HG03460 (cell line): ENCODE measurements around the gene SPINK1.
"Not testable (repeated sequence)": the region's sequence is repeated elsewhere in the genome, so short reads cannot be mapped to it uniquely, and the experiment has no call there.

Experiments used
- ATAC-seq: cut with Tn5 transposase; IDR thresholded peaks from one replicate; pipeline ENCODE4 v1.9.1; 2021; ENCODE audit not compliant: unreplicated experiment

SPINK1 gene

DNA sequence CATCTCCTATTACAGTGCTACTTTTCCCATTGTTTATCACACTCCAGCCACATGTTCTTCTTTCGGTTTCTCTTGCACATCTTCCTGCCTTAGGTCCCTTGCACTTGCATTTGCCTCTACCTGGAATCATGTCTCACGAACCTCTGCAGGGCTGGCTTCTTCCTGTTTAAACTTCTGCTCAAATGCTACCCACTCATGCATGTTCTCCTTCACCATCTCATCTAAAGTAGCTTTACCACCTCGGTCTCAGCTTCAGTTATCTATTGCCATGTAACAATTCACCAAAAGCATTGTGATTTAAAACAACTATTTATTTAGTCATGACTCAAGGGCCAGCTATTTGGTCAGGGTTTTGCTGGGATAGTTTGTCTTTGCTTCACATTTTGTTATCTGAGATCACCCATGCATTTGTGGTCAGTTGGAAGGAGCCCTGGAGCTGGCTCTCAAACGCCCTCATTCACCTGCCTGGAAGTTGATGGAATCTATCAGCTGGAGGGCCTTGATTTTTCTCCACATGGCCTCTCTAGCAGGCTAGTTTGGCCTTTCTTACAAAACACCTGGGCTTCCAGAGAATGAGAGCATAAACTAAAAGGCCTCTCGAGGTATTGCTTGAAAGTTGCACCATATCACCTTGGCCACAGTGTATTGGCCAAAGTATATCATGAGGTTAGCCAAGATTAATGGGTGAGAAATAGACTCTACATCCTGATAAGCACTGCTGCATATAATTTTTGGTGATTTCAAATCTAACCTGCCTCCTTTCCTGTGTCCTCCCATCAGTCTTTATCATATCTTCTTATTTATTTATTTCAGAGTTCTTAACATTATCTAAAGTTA, 21.4 kb downstream of the SPINK1 start:
- no peak for ATAC-seq

DNA sequence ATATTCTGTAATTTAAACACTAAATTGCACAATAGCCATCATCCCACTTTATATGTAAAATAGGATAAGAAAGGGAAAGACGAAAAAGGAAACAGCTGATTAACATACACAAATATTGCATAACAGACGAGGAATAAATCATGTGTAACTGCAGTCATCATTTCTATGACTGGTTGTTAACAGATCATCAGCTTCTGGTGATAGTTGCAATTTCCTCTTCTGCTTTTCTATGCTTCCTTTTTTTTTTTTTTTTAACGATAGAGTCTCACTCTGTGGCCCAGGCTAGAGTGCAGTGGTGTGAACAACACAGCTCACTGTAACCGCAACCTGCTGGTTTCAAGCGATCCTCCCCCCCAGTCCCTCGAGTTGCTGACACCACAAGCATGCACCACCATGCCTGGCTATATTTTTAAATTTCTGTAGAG, 26.4 kb downstream of the SPINK1 start:
- ATAC-seq: peak; percentile 71

DNA sequence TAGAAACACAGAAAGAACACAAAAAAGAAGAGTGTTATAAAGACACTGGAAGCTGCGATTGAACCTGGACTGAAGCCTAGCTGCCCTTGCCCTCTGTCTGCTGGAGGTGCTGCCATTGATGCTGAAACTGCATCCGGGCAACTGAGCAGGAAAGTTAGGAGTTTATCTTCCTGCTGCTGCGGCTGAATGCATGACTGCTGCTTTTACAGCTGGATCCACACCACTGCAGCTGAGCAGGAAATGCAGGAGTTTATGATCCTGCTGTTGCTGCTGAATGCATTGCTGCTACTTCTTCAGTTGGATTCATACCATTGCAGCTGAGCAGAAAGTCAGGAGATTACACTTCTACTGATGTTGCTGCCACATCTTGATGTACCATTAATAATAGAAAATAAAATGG, 27.1 kb downstream of the SPINK1 start:
- ATAC-seq: no peak

DNA sequence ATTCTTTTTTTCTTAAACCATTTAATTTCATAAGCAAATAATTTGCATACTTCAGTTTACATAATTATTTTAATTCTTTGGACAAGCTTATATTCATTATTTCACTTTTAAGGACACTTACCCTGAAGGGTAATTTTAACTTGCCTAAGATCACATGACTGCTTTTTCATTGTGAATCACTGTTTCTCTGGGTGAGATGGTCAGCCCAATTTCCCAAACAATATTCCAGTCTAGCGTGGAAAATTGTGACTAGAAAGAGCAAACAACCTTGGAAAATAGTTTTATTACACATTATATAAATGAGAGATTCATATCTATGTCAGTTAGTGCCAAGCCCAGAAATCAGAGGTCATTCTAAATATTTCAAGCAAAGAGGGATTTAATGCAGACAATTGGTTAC, 27.5 kb downstream of the SPINK1 start:
- no peak for ATAC-seq

DNA sequence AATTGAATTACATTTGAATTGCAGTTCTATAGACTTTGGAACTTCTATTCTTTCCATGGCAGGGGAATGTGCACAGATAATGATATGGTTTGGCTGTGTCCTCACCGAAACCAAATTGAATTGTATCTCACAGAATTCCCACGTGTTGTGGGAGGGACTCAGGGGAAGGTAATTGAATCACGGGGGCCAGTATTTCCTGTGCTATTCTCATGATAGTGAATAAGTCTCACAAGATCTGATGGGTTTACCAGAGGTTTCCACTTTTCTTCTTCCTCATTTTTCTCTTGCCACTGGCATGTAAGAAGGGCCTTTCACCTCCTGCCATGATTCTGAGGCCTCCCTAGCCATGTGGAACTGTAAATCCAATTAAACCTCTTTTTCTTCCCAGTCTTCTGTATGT, 28.3 kb downstream of the SPINK1 start:
- ATAC-seq: not testable (repeated sequence)

DNA sequence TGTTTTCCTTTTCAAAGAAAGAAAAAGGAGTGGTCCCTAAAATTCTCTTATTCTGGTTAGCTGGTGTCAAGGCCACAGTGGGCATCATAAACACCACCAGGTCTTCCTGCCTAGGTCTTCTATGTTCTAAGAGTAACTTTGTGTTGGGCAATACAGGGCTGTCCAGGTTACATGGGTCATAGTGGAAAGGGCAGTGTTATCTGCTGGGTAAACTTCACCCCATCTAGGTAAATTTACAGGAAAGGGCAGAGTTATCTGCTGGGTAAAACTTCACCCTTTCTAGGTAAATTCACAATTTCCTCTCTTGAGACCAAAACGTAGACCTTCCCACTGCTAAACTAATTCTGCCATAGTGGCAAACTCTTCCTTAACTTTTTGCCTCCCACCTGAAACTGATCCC, 30.0 kb downstream of the SPINK1 start:
- ATAC-seq: no peak

DNA sequence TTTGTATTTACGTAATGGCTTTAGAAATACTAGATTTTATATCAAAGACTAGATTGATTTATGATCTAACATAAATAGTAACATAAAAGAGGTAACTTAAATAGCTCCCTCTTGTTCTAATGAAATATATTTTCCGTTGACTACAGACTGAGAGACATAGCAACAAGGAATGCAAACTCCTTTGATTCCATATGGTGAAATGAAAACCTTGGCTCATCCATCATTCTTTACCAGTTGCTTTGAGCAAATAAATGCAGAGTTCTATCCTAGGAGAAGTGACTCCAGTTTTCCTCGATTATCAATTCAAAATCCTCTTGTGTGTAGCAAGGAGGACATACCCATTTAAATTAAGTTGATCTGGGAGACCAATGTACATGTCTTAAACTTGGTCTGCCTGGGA, 31.0 kb downstream of the SPINK1 start:
- no peak for ATAC-seq

DNA sequence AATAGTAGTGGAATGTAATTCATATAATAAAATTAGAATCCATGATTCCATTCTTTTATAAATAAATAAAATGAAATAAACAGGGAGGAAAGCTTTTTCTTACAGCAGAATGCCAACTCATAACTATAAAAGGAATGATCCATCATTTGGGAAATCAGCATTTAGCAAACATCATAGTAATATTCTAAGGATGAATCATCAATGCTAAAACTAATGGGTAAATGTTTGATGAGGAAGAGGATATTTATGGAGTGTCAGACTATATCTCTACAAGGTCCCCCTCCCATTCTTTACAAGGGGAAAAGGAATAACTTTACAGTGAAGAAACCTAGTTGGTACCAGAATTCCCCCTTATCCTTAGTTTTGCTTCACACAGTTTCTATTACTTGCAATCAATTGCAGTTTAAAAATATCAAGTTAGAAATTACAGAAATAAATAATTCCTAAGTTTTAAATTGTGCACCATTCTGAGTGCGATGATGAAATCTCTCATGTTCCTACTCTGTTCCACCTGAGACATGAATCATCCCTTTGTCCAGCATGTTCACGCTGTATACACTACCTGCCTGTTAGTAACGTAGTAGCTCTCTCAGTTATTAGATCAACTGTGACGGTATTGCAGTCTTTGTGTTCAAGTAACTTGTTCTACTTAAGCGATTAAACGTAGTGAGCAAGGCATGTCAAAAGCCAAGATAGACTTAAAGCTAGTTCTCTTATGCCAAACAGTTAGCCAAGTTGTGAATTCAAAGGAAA, 34.7 kb downstream of the SPINK1 start:
- no peak for ATAC-seq

DNA sequence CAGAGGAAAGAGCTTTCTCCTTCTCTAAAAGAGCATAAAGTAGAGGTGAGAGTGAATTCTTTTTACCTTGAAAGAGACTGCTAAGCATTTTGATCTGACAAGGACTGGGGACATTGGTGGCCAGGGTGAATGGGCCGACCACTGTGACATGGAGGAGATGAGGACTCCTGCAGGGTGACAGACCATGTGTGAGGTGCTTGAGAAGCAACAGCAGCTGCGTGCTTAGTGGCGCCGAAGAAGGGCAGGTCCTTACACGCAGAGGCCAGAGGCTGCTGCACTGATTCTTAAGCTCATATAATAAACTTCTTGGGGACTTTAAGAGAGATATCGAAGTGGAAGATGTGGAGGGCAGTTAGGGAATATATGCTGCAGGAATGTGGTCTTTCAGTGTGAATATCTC, 40.3 kb downstream of the SPINK1 start:
- no peak for ATAC-seq

DNA sequence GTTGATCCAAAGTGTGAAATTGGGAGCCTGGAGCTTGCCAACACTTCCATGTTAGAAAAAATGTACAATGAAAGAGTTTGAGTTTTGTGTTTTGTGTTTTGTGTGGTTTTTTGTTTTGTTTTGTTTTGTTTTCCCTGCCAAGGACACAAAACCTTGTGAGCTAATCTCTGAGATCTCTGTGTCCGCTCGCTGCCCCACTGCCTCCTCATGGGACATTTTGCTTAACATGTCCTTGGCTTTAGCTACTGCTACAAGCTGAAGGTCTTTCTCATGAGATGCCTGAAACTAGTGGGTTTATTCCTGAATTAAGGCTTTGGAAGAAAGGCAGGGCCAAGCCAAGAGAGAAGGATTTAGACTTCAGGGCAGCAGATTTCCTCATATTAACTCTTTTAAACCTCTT, 41.7 kb downstream of the SPINK1 start:
- no peak for ATAC-seq

DNA sequence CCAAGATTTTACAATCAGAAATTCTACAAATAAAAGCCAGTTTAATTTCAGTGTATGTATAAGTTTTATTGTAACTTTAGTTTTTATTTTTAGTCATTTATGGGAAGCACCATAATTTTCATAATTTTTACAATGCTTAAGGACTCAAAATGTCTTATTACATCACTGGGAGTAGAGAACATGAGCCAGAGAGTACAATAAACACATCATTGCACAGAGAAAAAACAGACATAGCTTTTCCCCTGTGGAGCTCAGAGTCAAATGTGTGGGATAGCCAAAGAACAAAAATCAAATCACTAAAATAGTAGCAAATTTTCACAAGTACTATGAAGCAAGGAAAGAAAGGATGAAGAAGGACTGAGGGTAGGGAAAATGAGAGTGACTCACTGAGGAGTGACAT, 43.4 kb downstream of the SPINK1 start:
- no peak for ATAC-seq

DNA sequence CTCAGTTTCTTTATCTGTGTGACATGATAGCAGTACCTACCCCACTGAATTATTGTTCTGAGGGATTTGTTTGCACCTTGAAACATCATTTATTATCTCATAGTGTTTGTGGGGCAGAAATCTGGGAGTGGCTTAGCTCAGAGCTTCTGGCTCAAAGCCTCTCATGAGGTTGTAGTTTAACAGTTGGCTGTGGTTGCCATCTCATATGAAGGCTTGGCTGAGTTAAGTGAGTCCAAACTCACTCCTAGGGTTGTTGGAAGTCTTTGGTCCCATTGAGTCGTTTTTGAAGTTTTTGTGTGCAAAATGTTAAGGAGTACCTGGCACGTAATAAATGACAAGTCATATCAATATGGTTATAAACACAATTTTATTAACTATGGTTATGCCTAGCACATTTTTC, 45.3 kb downstream of the SPINK1 start:
- no peak for ATAC-seq

DNA sequence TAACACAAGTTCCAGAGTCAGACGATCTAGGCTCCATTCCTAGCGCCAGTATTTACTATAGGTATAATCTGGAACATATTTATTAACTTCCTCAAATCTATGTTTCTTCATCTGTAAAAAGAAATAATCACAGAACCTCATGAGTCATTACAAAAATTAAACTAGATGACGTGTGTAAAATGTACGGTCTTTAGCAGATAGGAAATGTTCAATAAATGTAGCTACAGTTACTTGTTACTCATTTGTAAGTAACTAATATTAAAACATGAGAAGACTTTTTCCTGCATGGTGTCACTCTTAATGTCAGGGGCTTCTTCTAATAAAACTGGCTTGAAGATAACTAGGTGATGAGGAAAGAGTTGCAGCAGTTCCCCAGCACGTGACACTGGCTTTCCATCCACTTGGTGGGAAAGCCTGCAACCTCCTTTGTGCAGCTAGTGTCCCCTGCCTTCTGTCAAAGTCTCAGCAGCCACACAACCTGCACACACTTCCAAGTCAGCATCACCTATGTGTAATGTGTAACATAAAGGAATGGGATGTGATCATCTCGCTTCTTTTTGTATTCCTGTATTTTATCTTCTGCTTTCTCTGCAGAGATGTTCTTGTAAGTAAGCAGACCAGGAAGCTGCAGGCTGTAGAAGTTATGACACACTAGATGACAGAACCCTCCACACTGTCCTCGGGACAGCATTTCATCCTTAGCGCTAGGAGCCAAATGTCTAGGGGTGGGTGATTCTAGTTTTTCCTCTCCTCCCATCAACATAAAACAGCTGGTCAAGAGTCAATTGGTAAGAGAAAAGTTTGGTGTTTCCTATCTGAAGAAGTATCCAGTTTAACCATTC, 47.1 kb downstream of the SPINK1 start:
- no peak for ATAC-seq

DNA sequence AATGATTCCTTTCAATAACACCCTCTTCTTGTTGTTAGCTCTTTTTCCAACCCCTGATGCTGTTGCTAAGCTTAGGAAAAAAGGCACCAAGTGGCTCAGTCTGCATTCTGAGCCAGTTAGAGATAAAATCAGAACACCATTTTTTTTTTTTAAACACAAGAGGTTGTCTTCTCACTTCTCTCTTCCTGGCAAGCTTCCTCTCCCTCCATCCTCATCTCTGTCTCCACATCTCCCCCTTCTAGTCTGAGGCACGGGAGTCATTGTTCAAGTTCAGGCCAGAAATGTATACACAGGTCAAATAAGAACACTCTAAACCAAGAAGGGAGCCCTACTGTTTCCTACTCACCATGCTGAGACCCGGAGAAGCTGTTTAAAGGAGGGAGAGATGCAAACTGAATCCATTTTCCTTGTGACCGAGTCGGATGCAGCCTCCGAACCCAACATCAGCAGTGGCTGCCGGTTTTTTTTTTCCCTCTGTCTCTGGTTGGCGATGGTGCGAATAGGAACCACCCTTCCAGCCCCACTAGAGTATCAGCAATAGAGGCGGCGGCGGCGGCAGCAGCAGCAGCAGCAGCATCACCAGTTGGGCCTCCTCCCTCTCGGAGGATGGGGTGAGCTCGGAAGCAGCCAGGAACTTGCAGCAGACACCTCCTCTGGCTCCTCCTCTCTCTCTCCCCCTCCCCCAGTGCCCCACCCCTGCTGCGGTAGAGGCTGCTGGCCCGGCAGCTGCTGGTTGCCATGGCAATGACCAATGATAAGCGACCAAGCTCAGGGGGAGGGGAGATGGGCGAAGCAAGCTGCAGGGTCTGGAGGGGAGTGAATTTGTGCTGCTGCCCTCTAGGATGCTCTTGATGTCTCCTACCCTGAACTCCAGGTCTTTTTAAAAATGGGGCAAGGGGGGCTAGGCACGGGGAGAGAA, 49.1 kb downstream of the SPINK1 start, which contains the start of gene JAKMIP2:
TSS of gene JAKMIP2 (minus strand) at position 619 of the 919 bp plus-strand sequence. CDS start 110,922 bp downstream, outside the sequence.
- ATAC-seq: peak; percentile 81

DNA sequence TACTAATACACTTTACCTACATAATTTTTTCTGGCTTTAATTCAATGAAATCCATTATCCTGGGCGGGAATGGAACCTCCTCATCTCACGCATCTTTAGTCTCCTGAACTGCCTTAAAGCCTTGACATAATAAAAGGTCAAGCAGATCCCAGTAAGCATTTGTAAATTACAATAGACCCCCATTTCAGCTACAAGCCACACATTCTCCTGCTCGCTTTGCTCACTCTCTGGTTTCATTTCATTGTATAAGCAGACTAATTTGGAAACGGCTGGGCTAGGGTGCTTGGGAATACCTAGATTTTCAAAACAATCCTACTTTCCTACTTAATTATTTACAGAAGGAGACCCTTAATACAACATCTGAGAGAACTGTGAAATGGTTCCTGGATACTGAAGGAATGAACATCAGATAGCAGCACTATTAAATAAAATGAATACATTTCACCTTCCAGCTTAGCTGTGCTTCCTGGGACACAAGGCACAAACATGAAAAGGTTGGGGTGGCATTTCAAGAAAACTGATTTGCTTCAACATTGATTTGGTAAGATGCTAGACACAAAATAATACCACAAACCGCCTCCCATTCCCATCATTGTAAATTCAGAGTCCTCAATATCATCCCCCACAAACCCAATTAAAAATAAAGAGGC, 50.4 kb downstream of the SPINK1 start:
- ATAC-seq: no peak

DNA sequence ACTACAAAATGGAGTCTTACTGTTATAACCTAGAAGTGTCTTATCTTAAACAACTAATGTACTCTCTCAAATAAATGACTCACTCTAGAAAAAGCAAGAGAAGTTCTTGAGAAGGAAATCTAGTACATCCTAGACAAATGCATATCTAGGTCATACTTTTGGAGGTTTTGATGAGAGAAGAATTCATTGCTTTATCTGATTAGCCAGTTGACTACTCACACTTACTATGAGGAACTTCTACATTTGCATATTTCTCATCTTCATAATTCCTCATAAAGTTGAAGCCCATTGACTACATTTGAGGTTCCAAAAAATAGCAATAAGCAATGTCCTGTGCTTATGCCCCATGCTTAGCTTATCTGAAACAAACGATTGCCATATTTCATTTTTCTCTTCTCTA, 51.8 kb downstream of the SPINK1 start:
- ATAC-seq: no peak

DNA sequence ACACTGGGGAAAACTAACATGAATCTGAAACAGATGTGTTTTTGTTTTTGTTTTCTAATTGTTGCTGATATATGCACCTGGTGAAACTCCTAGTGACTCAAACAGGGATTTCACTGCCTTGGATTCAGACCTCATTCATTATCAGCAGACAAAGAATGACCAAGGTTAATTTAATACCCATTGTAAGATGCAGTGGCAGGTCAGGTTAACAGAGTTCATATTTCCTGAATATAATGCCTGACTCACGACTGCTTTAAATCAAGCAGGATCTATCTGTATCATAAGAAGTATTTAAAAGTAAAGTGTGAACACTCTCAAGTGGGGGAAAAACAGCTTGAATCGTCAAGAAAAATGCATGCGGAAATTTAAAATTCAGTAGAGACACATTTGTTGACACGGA, 54.5 kb downstream of the SPINK1 start:
- no peak for ATAC-seq
